ENCODE measurements around the gene ANKRD13C.
"Not testable (repeated sequence)": the region's sequence is repeated elsewhere in the genome, so short reads cannot be mapped to it uniquely, and the experiment has no call there.

Gene ANKRD13C

GRCh38 chr1:70354332-70355110, at the start of gene ANKRD13C:
Gene ANKRD13C (minus strand): TSS chr1:70354722. CDS start chr1:70354408, 314 bp downstream.
- peak; percentile 93 to 96 for DNase-seq (ENCODE audit: low read depth in 2 of 2)

- DNase-seq (ENCODE audit: low read depth in 2 of 2): no peak
Measured at GRCh38 chr1:70403759-70404158, 49.2 kb upstream of the ANKRD13C start.

- no peak for DNase-seq (ENCODE audit: low read depth in 2 of 2)
Measured at GRCh38 chr1:70401974-70402373, 47.5 kb upstream of the ANKRD13C start.

- no peak for DNase-seq (ENCODE audit: low read depth in 2 of 2)
Measured at GRCh38 chr1:70400335-70400734, 45.8 kb upstream of the ANKRD13C start.

- no peak for DNase-seq (ENCODE audit: low read depth in 2 of 2)
Measured at GRCh38 chr1:70397013-70397412, 42.5 kb upstream of the ANKRD13C start.

GRCh38 chr1:70396607-70397006, 42.1 kb upstream of the ANKRD13C start:
- DNase-seq (ENCODE audit: low read depth in 2 of 2): no peak

GRCh38 chr1:70392626-70393025, 38.1 kb upstream of the ANKRD13C start:
- DNase-seq (ENCODE audit: low read depth in 2 of 2): no peak

GRCh38 chr1:70387507-70387906, 33.0 kb upstream of the ANKRD13C start:
- DNase-seq (ENCODE audit: low read depth in 2 of 2): no peak

GRCh38 chr1:70386121-70386520, 31.6 kb upstream of the ANKRD13C start:
- no peak for DNase-seq (ENCODE audit: low read depth in 2 of 2)

GRCh38 chr1:70385477-70385876, 31.0 kb upstream of the ANKRD13C start:
- no peak for DNase-seq (ENCODE audit: low read depth in 2 of 2)

GRCh38 chr1:70384542-70384941, 30.0 kb upstream of the ANKRD13C start:
- no peak for DNase-seq (ENCODE audit: low read depth in 2 of 2)

GRCh38 chr1:70383483-70383882, 29.0 kb upstream of the ANKRD13C start:
- no peak for DNase-seq (ENCODE audit: low read depth in 2 of 2)

GRCh38 chr1:70382682-70383081, 28.2 kb upstream of the ANKRD13C start:
- no peak for DNase-seq (ENCODE audit: low read depth in 2 of 2)

GRCh38 chr1:70376196-70376595, 21.7 kb upstream of the ANKRD13C start:
- DNase-seq (ENCODE audit: low read depth in 2 of 2): no peak

GRCh38 chr1:70373580-70373979, 19.1 kb upstream of the ANKRD13C start:
- DNase-seq (ENCODE audit: low read depth in 2 of 2): not testable (repeated sequence)

- DNase-seq (ENCODE audit: low read depth in 2 of 2): no peak
Measured at GRCh38 chr1:70372426-70372825, 17.9 kb upstream of the ANKRD13C start.

- DNase-seq (ENCODE audit: low read depth in 2 of 2): not testable (repeated sequence)
Measured at GRCh38 chr1:70371586-70371985, 17.1 kb upstream of the ANKRD13C start.

GRCh38 chr1:70367397-70367796, 12.9 kb upstream of the ANKRD13C start:
- not testable (repeated sequence) for DNase-seq (ENCODE audit: low read depth in 2 of 2)

GRCh38 chr1:70366997-70367396, 12.5 kb upstream of the ANKRD13C start:
- DNase-seq (ENCODE audit: low read depth in 2 of 2): not testable (repeated sequence)

GRCh38 chr1:70366425-70366952, 12.0 kb upstream of the ANKRD13C start:
- not testable (repeated sequence) for DNase-seq (ENCODE audit: low read depth in 2 of 2)

- no peak for DNase-seq (ENCODE audit: low read depth in 2 of 2)
Measured at GRCh38 chr1:70364439-70364838, 9.9 kb upstream of the ANKRD13C start.

GRCh38 chr1:70361727-70362398, 7.3 kb upstream of the ANKRD13C start:
- peak; percentile 25 to 31 for DNase-seq (ENCODE audit: low read depth in 2 of 2)

- no peak for DNase-seq (ENCODE audit: low read depth in 2 of 2)
Measured at GRCh38 chr1:70360321-70360720, 5.8 kb upstream of the ANKRD13C start.
